ENCODE measurements around the gene BMP7. TPM values are rescaled to one million over a fixed set of nuclear protein-coding genes. Genes with fewer than 3 reads are reported as not detected.

BMP7 gene
- total and polyA plus RNA-seq, 2 donors (not counting 3 experiments of a cell fraction or from before 2014, with no cell fraction given), result not detected

GRCh38 chr20:57189713-57190112 lies 76.7 kb downstream of the BMP7 start:
- dilution Hi-C loops (cut with MboI; ENCODE audit: extremely low pct_ligation_motif_present, low sequenced_read_pairs), result no loop called here
- no peak overlapping the region for H3K9ac ChIP-seq (replicated peaks; ENCODE audit: extremely low read depth, insufficient read depth, low read length)
- no peak overlapping the region for H3K27ac ChIP-seq (ENCODE audit: insufficient read depth, low read depth, low read length)
- H3K4me2 ChIP-seq (ENCODE audit: insufficient read depth, low read length), result no peak overlapping the region
- no peaks in the 10 kb centered on the region for H3K36me3 ChIP-seq (ENCODE audit: control insufficient read depth in 2 of 2, extremely low read depth in 1 of 2, insufficient read depth in 2 of 2, low read length in 2 of 2)
- no peak overlapping the region for H2AFZ ChIP-seq (ENCODE audit: low read depth, low read length)
- no peak for TF ChIP-seq JUN (IDR thresholded peaks at IDR 0.05; ENCODE audit: borderline replicate concordance, insufficient read depth, insufficient read length, low read depth)
- no peak for TF ChIP-seq CTCF (IDR thresholded peaks at IDR 0.05; ENCODE audit: extremely low read depth in 1 of 2, insufficient read depth in 1 of 2, low read depth in 1 of 2, low read length in 2 of 2)
- no peak for TF ChIP-seq POLR2AphosphoS5 (IDR thresholded peaks at IDR 0.05; ENCODE audit: insufficient read depth, low read depth, low read length)
- no peak for TF ChIP-seq GATA2 (IDR thresholded peaks at IDR 0.05; ENCODE audit: insufficient read depth, insufficient read length, low read depth, low read length)
- TF ChIP-seq POLR2A (IDR thresholded peaks at IDR 0.05; ENCODE audit: low read depth, low read length), result no peak
- TF ChIP-seq MAX (IDR thresholded peaks at IDR 0.05; ENCODE audit: insufficient read depth, insufficient read length), result no peak
- no peak for TF ChIP-seq FOS (IDR thresholded peaks at IDR 0.05; ENCODE audit: borderline replicate concordance, insufficient read depth, low read length)
- no peak for TF ChIP-seq MYC (IDR thresholded peaks at IDR 0.05; ENCODE audit: low read depth, low read length)
- TF ChIP-seq EZH2 (IDR thresholded peaks at IDR 0.05; ENCODE audit: borderline replicate concordance, low read depth, low read length, severe bottlenecking), result no peak
- DNase-seq (ENCODE audit: low read depth, low spot score) (no peak), FAIRE-seq (no peak)
- CTCF ChIA-PET, result no interaction called here
- no peaks in the 10 kb centered on the region for H3K9me1 ChIP-seq (replicated peaks; ENCODE audit: control insufficient read depth, extremely low read depth, insufficient read depth, low read length)
- no peaks in the 10 kb centered on the region for H3K79me2 ChIP-seq (ENCODE audit: control insufficient read depth, insufficient read depth, low read length)
- no peaks in the 10 kb centered on the region for H4K20me1 ChIP-seq (replicated peaks; ENCODE audit: control insufficient read depth, extremely low read depth, insufficient read depth, low read length)
- intact Hi-C loops (cut with micrococcal nuclease), result no loop called here
- POLR2A ChIA-PET, result no interaction called here
- H3K4me1 ChIP-seq (ENCODE audit: control insufficient read depth, extremely low read depth, insufficient read depth, low read length), result no peaks in the 10 kb centered on the region
- H3K9me3 ChIP-seq (replicated peaks; ENCODE audit: control insufficient read depth, insufficient read depth, low read length), result no peaks in the 10 kb centered on the region
- H3K27me3 ChIP-seq (ENCODE audit: control insufficient read depth in 2 of 2, insufficient read depth in 2 of 2, low read length in 2 of 2), result no peaks in the 10 kb centered on the region
- BruUV-seq (replicated peaks), result no TSS peak
- H3K4me3 ChIP-seq (replicated peaks in 1 of 3; ENCODE audit: insufficient read depth in 1 of 3, low read depth in 1 of 3, low read length in 3 of 3), result no peak overlapping the region

Data from endothelial cell of umbilical vein (primary cell).